HepG2 (cell line): ENCODE measurements around the gene ADCK2.

Experiments used
- ATF7 ChIP-seq, 2 experiments: fragments of 450-650 bp in 1 of 2; sonication (generic) in 1 of 2; formaldehyde crosslinking in 1 of 2; IDR thresholded peaks; 2 replicates each; pipeline versions ENCODE4 v1.4.0 to v1.6.1; 2016 to 2020; ENCODE audit warnings: antibody characterized with exemption in 1 of 2, mild to moderate bottlenecking in 1 of 2, missing genetic modification reagents in 1 of 2
- CREB1 ChIP-seq, 2 experiments: fragments of 450-650 bp in 1 of 2; IDR thresholded peaks; 2 replicates each; pipeline ENCODE4 v1.6.1; 2016 to 2017; ENCODE audit warnings: control low read depth in 1 of 2, mild to moderate bottlenecking in 1 of 2, missing compliant biosample characterization in 1 of 2, missing genetic modification characterization in 1 of 2
- FOXM1 ChIP-seq: sonication (generic); formaldehyde crosslinking; IDR thresholded peaks from 2 replicates; pipeline ENCODE4 v1.5.0; 2020; ENCODE audit warnings: missing genetic modification reagents
- NR3C1 ChIP-seq: sonication (generic); formaldehyde crosslinking; IDR thresholded peaks from 2 replicates; pipeline ENCODE4 v1.4.0; 2020; ENCODE audit warnings: missing genetic modification reagents
- TBP ChIP-seq: sonication (generic); formaldehyde crosslinking; IDR thresholded peaks from 2 replicates; pipeline ENCODE4 v1.5.0; 2020; ENCODE audit warnings: missing genetic modification reagents
- USF2 ChIP-seq, 2 experiments: sonication (generic) in 1 of 2; formaldehyde crosslinking in 1 of 2; IDR thresholded peaks; 2 replicates each; pipeline versions ENCODE4 v1.5.1 to v1.6.1; 2011 to 2020; ENCODE audit warnings: borderline replicate concordance in 1 of 2, low read depth in 1 of 2, low read length in 1 of 2, mild to moderate bottlenecking in 1 of 2, missing genetic modification reagents in 1 of 2, moderate library complexity in 1 of 2
- ZBTB10 ChIP-seq: sonication (generic); formaldehyde crosslinking; IDR thresholded peaks from 2 replicates; pipeline ENCODE4 v1.4.0; 2020; ENCODE audit warnings: missing genetic modification reagents, borderline replicate concordance
- ZFX ChIP-seq: sonication (generic); formaldehyde crosslinking; IDR thresholded peaks from 2 replicates; pipeline ENCODE4 v1.4.0; 2020; ENCODE audit warnings: mild to moderate bottlenecking, low read depth, missing genetic modification reagents, moderate library complexity
- ZNF136 ChIP-seq: sonication (generic); formaldehyde crosslinking; IDR thresholded peaks from 2 replicates; pipeline ENCODE4 v1.8.1; 2022; ENCODE audit warnings: low read depth, mild to moderate bottlenecking, moderate library complexity, missing genetic modification reagents
- ZNF263 ChIP-seq: sonication (generic); formaldehyde crosslinking; IDR thresholded peaks from 2 replicates; pipeline ENCODE4 v1.4.0; 2020; ENCODE audit warnings: missing genetic modification reagents
- ZNF850 ChIP-seq: sonication (generic); formaldehyde crosslinking; conservative IDR thresholded peaks from 2 replicates; pipeline ENCODE4 v1.9.0; 2021; ENCODE audit warnings: mild to moderate bottlenecking, missing genetic modification reagents
- TF ChIP-seq, protein P1 (sequence below): sonication (generic); formaldehyde crosslinking; IDR thresholded peaks from 2 replicates; pipeline ENCODE4 v1.4.0; 2020; ENCODE audit warnings: mild to moderate bottlenecking, missing genetic modification reagents
- TF ChIP-seq, protein P2 (sequence below): sonication (generic); formaldehyde crosslinking; IDR thresholded peaks from 2 replicates; pipeline ENCODE4 v1.5.0; 2020; ENCODE audit warnings: mild to moderate bottlenecking, missing genetic modification reagents, moderate library complexity
- TF ChIP-seq, protein P3 (sequence below): sonication (generic); formaldehyde crosslinking; IDR thresholded peaks from 2 replicates; pipeline ENCODE4 v1.4.0; 2020; ENCODE audit warnings: low read depth, missing genetic modification reagents

GRCh38 chr7:140738280-140738679 is 65.5 kb downstream of the ADCK2 start:
- TF ChIP-seq, protein P1, sequence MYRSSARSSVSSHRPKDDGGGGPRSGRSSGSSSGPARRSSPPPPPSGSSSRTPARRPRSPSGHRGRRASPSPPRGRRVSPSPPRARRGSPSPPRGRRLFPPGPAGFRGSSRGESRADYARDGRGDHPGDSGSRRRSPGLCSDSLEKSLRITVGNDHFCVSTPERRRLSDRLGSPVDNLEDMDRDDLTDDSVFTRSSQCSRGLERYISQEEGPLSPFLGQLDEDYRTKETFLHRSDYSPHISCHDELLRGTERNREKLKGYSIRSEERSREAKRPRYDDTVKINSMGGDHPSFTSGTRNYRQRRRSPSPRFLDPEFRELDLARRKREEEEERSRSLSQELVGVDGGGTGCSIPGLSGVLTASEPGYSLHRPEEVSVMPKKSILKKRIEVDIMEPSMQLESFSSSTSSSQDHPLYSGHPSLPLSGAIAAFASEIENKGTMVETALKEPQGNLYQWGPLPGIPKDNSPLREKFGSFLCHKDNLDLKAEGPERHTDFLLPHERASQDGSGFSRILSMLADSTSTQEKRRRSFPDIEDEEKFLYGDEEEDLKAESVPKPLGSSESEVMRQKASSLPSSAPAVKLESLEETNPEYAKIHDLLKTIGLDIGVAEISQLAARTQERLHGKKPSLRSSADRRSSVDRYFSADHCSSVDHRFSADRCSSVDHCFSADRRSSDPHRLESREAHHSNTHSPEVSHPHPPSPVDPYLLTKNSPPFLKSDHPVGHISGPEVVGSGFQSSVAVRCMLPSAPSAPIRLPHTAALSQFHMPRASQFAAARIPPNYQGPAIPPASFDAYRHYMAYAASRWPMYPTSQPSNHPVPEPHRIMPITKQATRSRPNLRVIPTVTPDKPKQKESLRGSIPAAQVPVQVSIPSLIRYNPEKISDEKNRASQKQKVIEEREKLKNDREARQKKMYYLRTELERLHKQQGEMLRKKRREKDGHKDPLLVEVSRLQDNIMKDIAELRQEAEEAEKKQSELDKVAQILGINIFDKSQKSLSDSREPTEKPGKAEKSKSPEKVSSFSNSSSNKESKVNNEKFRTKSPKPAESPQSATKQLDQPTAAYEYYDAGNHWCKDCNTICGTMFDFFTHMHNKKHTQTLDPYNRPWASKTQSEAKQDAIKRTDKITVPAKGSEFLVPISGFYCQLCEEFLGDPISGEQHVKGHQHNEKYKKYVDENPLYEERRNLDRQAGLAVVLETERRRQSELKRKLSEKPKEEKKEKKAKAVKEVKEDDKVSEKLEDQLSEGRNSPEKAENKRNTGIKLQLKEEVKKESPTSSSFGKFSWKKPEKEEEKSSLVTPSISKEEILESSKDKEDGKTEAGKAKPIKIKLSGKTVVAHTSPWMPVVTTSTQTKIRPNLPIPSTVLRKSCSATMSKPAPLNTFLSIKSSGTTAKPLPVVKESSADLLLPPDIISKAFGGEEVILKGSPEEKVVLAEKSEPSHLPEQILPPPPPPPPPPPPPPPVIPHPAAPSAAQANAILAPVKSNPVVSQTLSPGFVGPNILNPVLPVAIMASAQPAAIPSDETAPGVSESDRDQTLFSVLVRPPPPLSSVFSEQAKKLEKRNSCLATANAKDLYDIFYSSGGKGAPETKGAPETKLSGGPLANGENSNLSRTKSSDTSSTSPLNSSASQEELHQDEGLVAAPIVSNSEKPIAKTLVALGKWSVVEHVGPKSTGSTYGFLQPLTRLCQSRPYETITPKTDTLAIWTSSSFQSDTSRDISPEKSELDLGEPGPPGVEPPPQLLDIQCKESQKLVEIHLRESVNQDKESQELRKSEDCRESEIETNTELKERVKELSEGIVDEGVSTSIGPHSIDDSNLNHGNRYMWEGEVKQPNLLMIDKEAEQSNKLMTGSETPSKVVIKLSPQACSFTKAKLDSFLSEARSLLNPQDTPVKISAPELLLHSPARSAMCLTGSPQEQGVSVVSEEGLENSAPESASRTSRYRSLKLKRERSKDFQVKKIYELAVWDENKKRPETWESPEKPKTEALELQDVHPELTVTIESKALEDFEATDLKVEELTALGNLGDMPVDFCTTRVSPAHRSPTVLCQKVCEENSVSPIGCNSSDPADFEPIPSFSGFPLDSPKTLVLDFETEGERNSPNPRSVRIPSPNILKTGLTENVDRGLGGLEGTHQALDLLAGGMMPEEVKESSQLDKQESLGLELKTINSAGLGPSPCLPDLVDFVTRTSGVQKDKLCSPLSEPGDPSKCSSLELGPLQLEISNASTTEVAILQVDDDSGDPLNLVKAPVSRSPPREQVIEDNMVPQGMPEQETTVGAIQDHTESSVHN (CRISPR knock-in tag), result no peak
- TF ChIP-seq, protein P2, sequence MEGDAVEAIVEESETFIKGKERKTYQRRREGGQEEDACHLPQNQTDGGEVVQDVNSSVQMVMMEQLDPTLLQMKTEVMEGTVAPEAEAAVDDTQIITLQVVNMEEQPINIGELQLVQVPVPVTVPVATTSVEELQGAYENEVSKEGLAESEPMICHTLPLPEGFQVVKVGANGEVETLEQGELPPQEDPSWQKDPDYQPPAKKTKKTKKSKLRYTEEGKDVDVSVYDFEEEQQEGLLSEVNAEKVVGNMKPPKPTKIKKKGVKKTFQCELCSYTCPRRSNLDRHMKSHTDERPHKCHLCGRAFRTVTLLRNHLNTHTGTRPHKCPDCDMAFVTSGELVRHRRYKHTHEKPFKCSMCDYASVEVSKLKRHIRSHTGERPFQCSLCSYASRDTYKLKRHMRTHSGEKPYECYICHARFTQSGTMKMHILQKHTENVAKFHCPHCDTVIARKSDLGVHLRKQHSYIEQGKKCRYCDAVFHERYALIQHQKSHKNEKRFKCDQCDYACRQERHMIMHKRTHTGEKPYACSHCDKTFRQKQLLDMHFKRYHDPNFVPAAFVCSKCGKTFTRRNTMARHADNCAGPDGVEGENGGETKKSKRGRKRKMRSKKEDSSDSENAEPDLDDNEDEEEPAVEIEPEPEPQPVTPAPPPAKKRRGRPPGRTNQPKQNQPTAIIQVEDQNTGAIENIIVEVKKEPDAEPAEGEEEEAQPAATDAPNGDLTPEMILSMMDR, result no peak
- TF ChIP-seq NR3C1 (CRISPR knock-in tag) (no peak), FOXM1 (CRISPR knock-in tag) (no peak), TBP (no peak), ZNF136 (CRISPR knock-in tag) (no peak), ZNF850 (CRISPR knock-in tag) (no peak), ZBTB10 (CRISPR knock-in tag) (no peak), CREB1 (IDR thresholded peaks at IDR 0.05) (no peak), CREB1 (CRISPR knock-in tag; IDR thresholded peaks at IDR 0.05) (no peak), ZFX (no peak), USF2 (IDR thresholded peaks at IDR 0.05; ENCODE audit: low read depth, low read length) (no peak), USF2 (CRISPR knock-in tag; IDR thresholded peaks at IDR 0.05; ENCODE audit: borderline replicate concordance) (no peak), ATF7 (IDR thresholded peaks at IDR 0.05) (no peak), ATF7 (CRISPR knock-in tag; IDR thresholded peaks at IDR 0.05) (no peak), ZNF263 (no peak)
- TF ChIP-seq, protein P3, sequence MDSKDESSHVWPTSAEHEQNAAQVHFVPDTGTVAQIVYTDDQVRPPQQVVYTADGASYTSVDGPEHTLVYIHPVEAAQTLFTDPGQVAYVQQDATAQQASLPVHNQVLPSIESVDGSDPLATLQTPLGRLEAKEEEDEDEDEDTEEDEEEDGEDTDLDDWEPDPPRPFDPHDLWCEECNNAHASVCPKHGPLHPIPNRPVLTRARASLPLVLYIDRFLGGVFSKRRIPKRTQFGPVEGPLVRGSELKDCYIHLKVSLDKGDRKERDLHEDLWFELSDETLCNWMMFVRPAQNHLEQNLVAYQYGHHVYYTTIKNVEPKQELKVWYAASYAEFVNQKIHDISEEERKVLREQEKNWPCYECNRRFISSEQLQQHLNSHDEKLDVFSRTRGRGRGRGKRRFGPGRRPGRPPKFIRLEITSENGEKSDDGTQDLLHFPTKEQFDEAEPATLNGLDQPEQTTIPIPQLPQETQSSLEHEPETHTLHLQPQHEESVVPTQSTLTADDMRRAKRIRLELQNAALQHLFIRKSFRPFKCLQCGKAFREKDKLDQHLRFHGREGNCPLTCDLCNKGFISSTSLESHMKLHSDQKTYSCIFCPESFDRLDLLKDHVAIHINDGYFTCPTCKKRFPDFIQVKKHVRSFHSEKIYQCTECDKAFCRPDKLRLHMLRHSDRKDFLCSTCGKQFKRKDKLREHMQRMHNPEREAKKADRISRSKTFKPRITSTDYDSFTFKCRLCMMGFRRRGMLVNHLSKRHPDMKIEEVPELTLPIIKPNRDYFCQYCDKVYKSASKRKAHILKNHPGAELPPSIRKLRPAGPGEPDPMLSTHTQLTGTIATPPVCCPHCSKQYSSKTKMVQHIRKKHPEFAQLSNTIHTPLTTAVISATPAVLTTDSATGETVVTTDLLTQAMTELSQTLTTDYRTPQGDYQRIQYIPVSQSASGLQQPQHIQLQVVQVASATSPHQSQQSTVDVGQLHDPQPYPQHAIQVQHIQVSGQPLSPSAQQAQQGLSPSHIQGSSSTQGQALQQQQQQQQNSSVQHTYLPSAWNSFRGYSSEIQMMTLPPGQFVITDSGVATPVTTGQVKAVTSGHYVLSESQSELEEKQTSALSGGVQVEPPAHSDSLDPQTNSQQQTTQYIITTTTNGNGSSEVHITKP, result no peak
